K562 (cell line): ENCODE results near the gene XPC. TPM values are rescaled to one million over a fixed set of nuclear protein-coding genes. Genes with fewer than 3 reads are reported as not detected.

Experiments
- ARID1B ChIP-seq: fragments of 450-650 bp; IDR thresholded peaks from 2 replicates; pipeline ENCODE4 v1.6.1; 2016; ENCODE audit warnings: antibody characterized with exemption, mild to moderate bottlenecking, inconsistent platforms
- CBFB ChIP-seq: sonication (generic); formaldehyde crosslinking; IDR thresholded peaks from 2 replicates; pipeline ENCODE4 v1.4.0; 2020; ENCODE audit warnings: mild to moderate bottlenecking, missing genetic modification reagents
- CTCF ChIP-seq, 3 experiments: IDR thresholded peaks in 2 of 3; conservative IDR thresholded peaks in 1 of 3; 2 replicates each; pipeline ENCODE4 v1.5.1; 2011 to 2012; ENCODE audit warnings: low read length in 3 of 3, mild to moderate bottlenecking in 3 of 3, control low read depth in 2 of 3, improper control_type of control experiment in 1 of 3, inconsistent platforms in 1 of 3, low read depth in 1 of 3, mixed read lengths in 1 of 3, moderate library complexity in 1 of 3; ENCODE audit not compliant: insufficient read depth in 2 of 3
- DDX20 ChIP-seq: fragments of 450-650 bp; IDR thresholded peaks from 2 replicates; pipeline ENCODE4 v1.6.1; 2016; ENCODE audit warnings: missing genetic modification characterization, low read depth, mild to moderate bottlenecking, missing compliant biosample characterization, moderate library complexity
- HDAC1 ChIP-seq, 2 experiments: fragments of 450-650 bp; IDR thresholded peaks; 2 replicates each; pipeline ENCODE4 v1.6.1; 2016 to 2017; ENCODE audit warnings: inconsistent platforms in 1 of 2, mild to moderate bottlenecking in 1 of 2, moderate library complexity in 1 of 2
- HIVEP1 ChIP-seq: fragments of 250-450 bp; sonication (Bioruptor Pico); IDR thresholded peaks from 2 replicates; pipeline ENCODE4 v1.4.0; 2020; ENCODE audit warnings: mild to moderate bottlenecking
- HNRNPUL1 ChIP-seq: fragments of 200-400 bp; formaldehyde crosslinking; IDR thresholded peaks from 2 replicates; pipeline ENCODE4 v1.6.1; 2017; ENCODE audit warnings: low read length
- PBX2 ChIP-seq, 2 experiments: IDR thresholded peaks in 1 of 2; conservative IDR thresholded peaks in 1 of 2; 2 replicates each; pipeline ENCODE4 v1.6.1; 2016; ENCODE audit warnings: low read depth in 2 of 2, mild to moderate bottlenecking in 1 of 2, missing compliant biosample characterization in 1 of 2, missing genetic modification characterization in 1 of 2, moderate library complexity in 1 of 2
- SIN3A ChIP-seq, 2 experiments: fragments of 150-350 bp in 1 of 2; IDR thresholded peaks; 2 replicates each; pipeline ENCODE4 v1.6.1; 2011 to 2016; ENCODE audit warnings: borderline replicate concordance in 2 of 2, low read depth in 2 of 2, low read length in 2 of 2, mild to moderate bottlenecking in 2 of 2, moderate library complexity in 2 of 2; ENCODE audit not compliant: control insufficient read depth in 1 of 2
- SMARCA5 ChIP-seq: fragments of 450-650 bp; IDR thresholded peaks from 2 replicates; pipeline ENCODE4 v1.6.1; 2016
- SUPT5H ChIP-seq: fragments of 450-650 bp; IDR thresholded peaks from 2 replicates; pipeline ENCODE4 v1.6.1; 2016
- ZNF324 ChIP-seq: fragments of 250-450 bp; sonication (Bioruptor Pico); IDR thresholded peaks from 2 replicates; pipeline ENCODE4 v1.4.0; 2020; ENCODE audit warnings: mild to moderate bottlenecking
- ZNF561 ChIP-seq: fragments of 450-650 bp; formaldehyde crosslinking; conservative IDR thresholded peaks from 2 replicates; pipeline ENCODE4 v1.4.0; 2020; ENCODE audit warnings: mild to moderate bottlenecking, moderate library complexity
- polyA plus RNA-seq, 8 experiments: library from polyadenylated mRNA; depleted of rRNA in 4 of 8; stranded (reverse) in 5 of 8; unstranded in 3 of 8; fragments of >200 nt; fragmentation: Nextera tagmentation in 2 of 8; fragmentation: Illumina TruSeq in 1 of 8; extraction: Ambion mirVana in 2 of 8; extraction: Trizol in 1 of 8; gene quantifications; 2 replicates each; pipeline versions ENCODE4 v1.2.1 to v1.2.3, GENCODE V29; 2011 to 2014; ENCODE audit warnings: inconsistent platforms in 1 of 8, missing spikeins in 1 of 8
- total RNA-seq, 7 experiments: library from RNA; depleted of rRNA in 6 of 7; stranded (reverse); fragments of >200 nt in 6 of 7; fragmentation: Illumina TruSeq in 2 of 7; extraction: Trizol in 2 of 7; gene quantifications; 2 replicates each; pipeline versions ENCODE4 v1.2.1 to v1.2.3, GENCODE V29; 2011 to 2021; ENCODE audit warnings: low replicate concordance in 1 of 7
- TF ChIP-seq, protein P1 (sequence below), 2 experiments: fragments of 450-650 bp; IDR thresholded peaks; 2 replicates each; pipeline ENCODE4 v1.6.1; 2018; ENCODE audit warnings: mild to moderate bottlenecking in 2 of 2, low read depth in 1 of 2; ENCODE audit not compliant: partially characterized antibody in 2 of 2
- TF ChIP-seq, protein P2 (sequence below), 2 experiments: fragments of 450-650 bp in 1 of 2; sonication (generic) in 1 of 2; formaldehyde crosslinking in 1 of 2; IDR thresholded peaks in 1 of 2; conservative IDR thresholded peaks in 1 of 2; 2 replicates each; pipeline versions ENCODE4 v1.6.1 to v1.8.1; 2016 to 2023; ENCODE audit warnings: mild to moderate bottlenecking in 2 of 2, moderate library complexity in 2 of 2, inconsistent platforms in 1 of 2, missing genetic modification reagents in 1 of 2

The XPC gene
- total and polyA plus RNA-seq, 9 of the 15 experiments (the other 6 are each of a cell fraction or from before 2014, with no cell fraction given): 3.8 to 54.7 (median 41.3) TPM

DNA sequence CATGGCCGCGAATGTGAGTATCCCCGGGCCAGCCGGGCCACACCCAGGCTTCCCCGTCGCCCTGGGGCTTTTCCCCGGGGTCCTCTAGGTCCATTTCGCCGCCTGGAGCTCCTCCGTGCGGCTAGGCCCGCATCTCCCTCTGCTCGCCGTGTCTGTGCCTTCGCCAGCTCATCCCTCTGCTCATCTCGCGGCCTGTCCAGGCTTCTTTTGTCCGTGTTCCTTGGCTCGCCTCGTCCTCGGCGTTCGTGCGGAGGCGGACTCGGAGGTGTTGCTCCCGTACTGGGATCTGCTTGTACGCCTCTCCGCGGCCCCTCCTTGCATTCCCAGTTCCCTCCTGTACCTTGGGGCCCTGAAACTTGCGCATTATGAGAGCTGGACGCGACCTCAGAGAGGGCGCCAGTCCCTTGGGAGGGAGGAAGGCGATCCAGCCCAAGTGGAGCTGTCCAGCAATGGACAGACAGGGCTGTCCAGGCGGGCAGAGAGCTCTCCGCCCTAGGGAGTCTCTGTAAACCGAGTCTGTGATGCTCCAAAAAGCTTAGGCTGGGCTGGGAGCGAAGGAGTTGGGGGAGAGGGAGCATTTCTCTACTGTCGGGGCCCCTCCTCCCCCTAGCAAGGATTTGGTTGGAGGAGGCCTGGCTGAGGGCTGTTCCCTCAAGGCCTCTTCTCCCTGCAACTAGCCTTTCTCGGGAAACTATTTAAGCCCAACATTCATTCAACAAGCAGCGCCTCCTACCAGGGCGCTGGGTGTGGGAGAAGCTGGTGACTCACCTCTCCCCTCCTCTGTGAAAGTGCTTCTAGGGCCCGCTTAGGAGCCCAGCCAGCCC is 53.0 kb downstream of the XPC start (continued):
- TF ChIP-seq PBX2 (CRISPR knock-in tag; IDR thresholded peaks at IDR 0.05; ENCODE audit: low read depth) (no peak), PBX2 (tag; conservative IDR thresholded peaks at IDR 0.05; ENCODE audit: low read depth) (no peak), ZNF561 (no peak), HIVEP1 (peak; percentile 19; the same call in 1 of the 2 replicates), SMARCA5 (peak; percentile 71; the same call in 1 of the 2 replicates), SIN3A (IDR thresholded peaks at IDR 0.05; ENCODE audit: borderline replicate concordance in 2 of 2, control insufficient read depth in 1 of 2, low read depth in 2 of 2, low read length in 2 of 2) (peak; percentile 69 to 97; a peak in 3 of 4 replicates), HNRNPUL1 (no peak), HDAC1 (IDR thresholded peaks at IDR 0.05) (peak in 1 of 2 experiments; percentile 94; a peak in 2 of 4 replicates), CBFB (CRISPR knock-in tag) (peak; percentile 75; the same call in 1 of the 2 replicates), CTCF (IDR thresholded peaks at IDR 0.05 in 2 of 3, conservative IDR thresholded peaks at IDR 0.05 in 1 of 3; ENCODE audit: insufficient read depth in 2 of 3, low read depth in 1 of 3, low read length in 3 of 3) (peak in 2 of 3 experiments; percentile 23 to 40; a peak in 2 of 6 replicates), SUPT5H (no peak; the same call in 1 of the 2 replicates), ARID1B (peak; percentile 68), DDX20 (peak; percentile 36; the same call in 1 of the 2 replicates), ZNF324 (peak; percentile 50; the same call in 1 of the 2 replicates)
- TF ChIP-seq, protein P1, sequence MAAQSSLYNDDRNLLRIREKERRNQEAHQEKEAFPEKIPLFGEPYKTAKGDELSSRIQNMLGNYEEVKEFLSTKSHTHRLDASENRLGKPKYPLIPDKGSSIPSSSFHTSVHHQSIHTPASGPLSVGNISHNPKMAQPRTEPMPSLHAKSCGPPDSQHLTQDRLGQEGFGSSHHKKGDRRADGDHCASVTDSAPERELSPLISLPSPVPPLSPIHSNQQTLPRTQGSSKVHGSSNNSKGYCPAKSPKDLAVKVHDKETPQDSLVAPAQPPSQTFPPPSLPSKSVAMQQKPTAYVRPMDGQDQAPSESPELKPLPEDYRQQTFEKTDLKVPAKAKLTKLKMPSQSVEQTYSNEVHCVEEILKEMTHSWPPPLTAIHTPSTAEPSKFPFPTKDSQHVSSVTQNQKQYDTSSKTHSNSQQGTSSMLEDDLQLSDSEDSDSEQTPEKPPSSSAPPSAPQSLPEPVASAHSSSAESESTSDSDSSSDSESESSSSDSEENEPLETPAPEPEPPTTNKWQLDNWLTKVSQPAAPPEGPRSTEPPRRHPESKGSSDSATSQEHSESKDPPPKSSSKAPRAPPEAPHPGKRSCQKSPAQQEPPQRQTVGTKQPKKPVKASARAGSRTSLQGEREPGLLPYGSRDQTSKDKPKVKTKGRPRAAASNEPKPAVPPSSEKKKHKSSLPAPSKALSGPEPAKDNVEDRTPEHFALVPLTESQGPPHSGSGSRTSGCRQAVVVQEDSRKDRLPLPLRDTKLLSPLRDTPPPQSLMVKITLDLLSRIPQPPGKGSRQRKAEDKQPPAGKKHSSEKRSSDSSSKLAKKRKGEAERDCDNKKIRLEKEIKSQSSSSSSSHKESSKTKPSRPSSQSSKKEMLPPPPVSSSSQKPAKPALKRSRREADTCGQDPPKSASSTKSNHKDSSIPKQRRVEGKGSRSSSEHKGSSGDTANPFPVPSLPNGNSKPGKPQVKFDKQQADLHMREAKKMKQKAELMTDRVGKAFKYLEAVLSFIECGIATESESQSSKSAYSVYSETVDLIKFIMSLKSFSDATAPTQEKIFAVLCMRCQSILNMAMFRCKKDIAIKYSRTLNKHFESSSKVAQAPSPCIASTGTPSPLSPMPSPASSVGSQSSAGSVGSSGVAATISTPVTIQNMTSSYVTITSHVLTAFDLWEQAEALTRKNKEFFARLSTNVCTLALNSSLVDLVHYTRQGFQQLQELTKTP (IDR thresholded peaks at IDR 0.05; ENCODE audit: low read depth in 1 of 2, partially characterized antibody in 2 of 2): peak in 1 of 2 experiments; percentile 97
- TF ChIP-seq, protein P2, sequence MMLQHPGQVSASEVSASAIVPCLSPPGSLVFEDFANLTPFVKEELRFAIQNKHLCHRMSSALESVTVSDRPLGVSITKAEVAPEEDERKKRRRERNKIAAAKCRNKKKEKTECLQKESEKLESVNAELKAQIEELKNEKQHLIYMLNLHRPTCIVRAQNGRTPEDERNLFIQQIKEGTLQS (IDR thresholded peaks at IDR 0.05): peak; percentile 95
- TF ChIP-seq, protein P2 (CRISPR knock-in tag; conservative IDR thresholded peaks at IDR 0.05): no peak
